Measurements from ENCODE around the gene PRSS16.

- no peak for TF ChIP-seq ZNF274 (IDR thresholded peaks at IDR 0.05; ENCODE audit: low read depth, low read length)
- TF ChIP-seq YY1 (IDR thresholded peaks at IDR 0.05; ENCODE audit: insufficient read depth, insufficient read length) = no peak
- no peak for TF ChIP-seq SUZ12 (IDR thresholded peaks at IDR 0.05; ENCODE audit: extremely low read depth, insufficient read depth, insufficient read length)
Measured at GRCh38 chr6:27255866-27256265, 8.4 kb downstream of the PRSS16 start.

Measured in NT2/D1 (cell line).